Measurements from ENCODE around the gene RNF214. TPM values are rescaled to one million over a fixed set of nuclear protein-coding genes. Genes with fewer than 3 reads are reported as not detected.

Gene RNF214
- total and polyA plus RNA-seq, 3 donors from 2014 or later = 37.8 to 48.9 (median 44.9) TPM

- Histone ChIP-seq H3K9me3 (no peaks in the 10 kb centered on the region), H3K27ac (no peak overlapping the region), H3K4me3 (no peak overlapping the region), H3K4me1 (peaks cover 17% of the 10 kb centered on the region), H3K27me3 (no peaks in the 10 kb centered on the region), H3K36me3 (ENCODE audit: low read depth, missing control alignments) (no peaks in the 10 kb centered on the region)
- TF ChIP-seq CTCF (IDR thresholded peaks at IDR 0.05) (no peak), POLR2A (IDR thresholded peaks at IDR 0.05) (no peak)
- DNase-seq = no peak
- intact Hi-C loops (cut with DNase I; ENCODE audit: low total_unique reads) = no loop called here
- WGBS, 2 donors = 92 to 96% methylated on average over 17 to 22 of the region's 22 CpGs
Observed at GRCh38 chr11:117189191-117189940, 43.1 kb upstream of the RNF214 start.

GRCh38 chr11:117189941-117190544 is 42.4 kb upstream of the RNF214 start:
- H3K27me3 ChIP-seq = no peaks in the 10 kb centered on the region
- intact Hi-C loops (cut with DNase I; ENCODE audit: low total_unique reads) = no loop called here
- DNase-seq = no peak
- no peaks in the 10 kb centered on the region for H3K36me3 ChIP-seq (ENCODE audit: low read depth, missing control alignments)
- peaks cover 17% of the 10 kb centered on the region for H3K4me1 ChIP-seq
- H3K9me3 ChIP-seq = no peaks in the 10 kb centered on the region
- H3K4me3 ChIP-seq = no peak overlapping the region
- H3K27ac ChIP-seq = no peak overlapping the region
- WGBS, 2 donors = 89 to 96% methylated on average over 5 to 8 of the region's 8 CpGs
- TF ChIP-seq POLR2A (IDR thresholded peaks at IDR 0.05) (no peak), CTCF (IDR thresholded peaks at IDR 0.05) (no peak)

- H3K36me3 ChIP-seq (ENCODE audit: low read depth, missing control alignments) = no peaks in the 10 kb centered on the region
- H3K27ac ChIP-seq = no peak overlapping the region
- TF ChIP-seq CTCF (IDR thresholded peaks at IDR 0.05) (no peak), POLR2A (IDR thresholded peaks at IDR 0.05) (no peak)
- no peaks in the 10 kb centered on the region for H3K27me3 ChIP-seq
- intact Hi-C loops (cut with DNase I; ENCODE audit: low total_unique reads) = no loop called here
- peaks cover 10% of the 10 kb centered on the region for H3K4me1 ChIP-seq
- WGBS, 2 donors = 94 to 96% methylated on average over 15 to 26 of the region's 26 CpGs
- H3K4me3 ChIP-seq = no peak overlapping the region
- DNase-seq = no peak
- H3K9me3 ChIP-seq = no peaks in the 10 kb centered on the region
Observed at GRCh38 chr11:117191680-117192400, 40.6 kb upstream of the RNF214 start.

GRCh38 chr11:117192401-117192875 is 40.0 kb upstream of the RNF214 start:
- 96 to 97% methylated on average over 13 of the region's 17 CpGs for WGBS, 2 donors

More at GRCh38 chr11:117192401-117192875, 40.0 kb upstream of the RNF214 start:
- H3K4me1 ChIP-seq = peaks cover 4% of the 10 kb centered on the region
- no peak overlapping the region for H3K4me3 ChIP-seq
- DNase-seq = no peak
- TF ChIP-seq CTCF (IDR thresholded peaks at IDR 0.05) (no peak), POLR2A (IDR thresholded peaks at IDR 0.05) (no peak)
- H3K36me3 ChIP-seq (ENCODE audit: low read depth, missing control alignments) = no peaks in the 10 kb centered on the region
- intact Hi-C loops (cut with DNase I; ENCODE audit: low total_unique reads) = no loop called here
- no peaks in the 10 kb centered on the region for H3K27me3 ChIP-seq
- H3K9me3 ChIP-seq = no peaks in the 10 kb centered on the region
- H3K27ac ChIP-seq = no peak overlapping the region
